ENCODE measurements around the gene THBS1.

THBS1 gene

GRCh38 chr15:39580485-39581241, at the start of gene THBS1:
TSS of gene THBS1 (plus strand) at chr15:39581079. CDS start at chr15:39581858, 779 bp downstream.
- H3K4me3 ChIP-seq (ENCODE audit: low read length): peak within 1 kb of the TSS; percentile 73
- peaks cover 34% of the 10 kb centered on the region for H3K36me3 ChIP-seq (ENCODE audit: insufficient read depth, low read length)
- H3K27me3 ChIP-seq (ENCODE audit: insufficient read depth, low read length): no peaks in the 10 kb centered on the region
- H3K9me3 ChIP-seq (ENCODE audit: low read length): no peaks in the 10 kb centered on the region
- H2AFZ ChIP-seq (ENCODE audit: low read depth, low read length): peak within 1 kb of the TSS; percentile 98
- H3K4me1 ChIP-seq (ENCODE audit: insufficient read depth, low read length): peaks cover 42% of the 10 kb centered on the region

GRCh38 chr15:39534996-39535395, 45.9 kb upstream of the THBS1 start:
- no peak overlapping the region for H3K4me3 ChIP-seq (ENCODE audit: low read length)
- H3K9me3 ChIP-seq (ENCODE audit: low read length): no peaks in the 10 kb centered on the region
- H3K36me3 ChIP-seq (ENCODE audit: insufficient read depth, low read length): no peaks in the 10 kb centered on the region
- no peak overlapping the region for H2AFZ ChIP-seq (ENCODE audit: low read depth, low read length)
- H3K4me1 ChIP-seq (ENCODE audit: insufficient read depth, low read length): no peaks in the 10 kb centered on the region
- no peaks in the 10 kb centered on the region for H3K27me3 ChIP-seq (ENCODE audit: insufficient read depth, low read length)

GRCh38 chr15:39535466-39535865, 45.4 kb upstream of the THBS1 start:
- Histone ChIP-seq H3K4me1 (ENCODE audit: insufficient read depth, low read length) (no peaks in the 10 kb centered on the region), H3K27me3 (ENCODE audit: insufficient read depth, low read length) (no peaks in the 10 kb centered on the region), H3K9me3 (ENCODE audit: low read length) (no peaks in the 10 kb centered on the region), H3K36me3 (ENCODE audit: insufficient read depth, low read length) (no peaks in the 10 kb centered on the region), H2AFZ (ENCODE audit: low read depth, low read length) (no peak overlapping the region), H3K4me3 (ENCODE audit: low read length) (no peak overlapping the region)

- H3K27me3 ChIP-seq (ENCODE audit: insufficient read depth, low read length): no peaks in the 10 kb centered on the region
- H3K36me3 ChIP-seq (ENCODE audit: insufficient read depth, low read length): no peaks in the 10 kb centered on the region
- H3K4me3 ChIP-seq (ENCODE audit: low read length): no peak overlapping the region
- no peaks in the 10 kb centered on the region for H3K4me1 ChIP-seq (ENCODE audit: insufficient read depth, low read length)
- H3K9me3 ChIP-seq (ENCODE audit: low read length): no peaks in the 10 kb centered on the region
- H2AFZ ChIP-seq (ENCODE audit: low read depth, low read length): no peak overlapping the region
These were observed 41.9 kb upstream of the THBS1 start for GRCh38 chr15:39538936-39539335.

- Histone ChIP-seq H3K36me3 (ENCODE audit: insufficient read depth, low read length) (no peaks in the 10 kb centered on the region), H3K9me3 (ENCODE audit: low read length) (no peaks in the 10 kb centered on the region), H3K27me3 (ENCODE audit: insufficient read depth, low read length) (no peaks in the 10 kb centered on the region), H3K4me3 (ENCODE audit: low read length) (no peak overlapping the region), H3K4me1 (ENCODE audit: insufficient read depth, low read length) (no peaks in the 10 kb centered on the region), H2AFZ (ENCODE audit: low read depth, low read length) (no peak overlapping the region)
These were observed 41.4 kb upstream of the THBS1 start for GRCh38 chr15:39539466-39539865.

- no peaks in the 10 kb centered on the region for H3K27me3 ChIP-seq (ENCODE audit: insufficient read depth, low read length)
- no peaks in the 10 kb centered on the region for H3K4me1 ChIP-seq (ENCODE audit: insufficient read depth, low read length)
- no peak overlapping the region for H2AFZ ChIP-seq (ENCODE audit: low read depth, low read length)
- H3K9me3 ChIP-seq (ENCODE audit: low read length): peaks cover 2% of the 10 kb centered on the region
- H3K4me3 ChIP-seq (ENCODE audit: low read length): no peak overlapping the region
- H3K36me3 ChIP-seq (ENCODE audit: insufficient read depth, low read length): no peaks in the 10 kb centered on the region
These were observed 40.8 kb upstream of the THBS1 start for GRCh38 chr15:39539973-39540558.

- H3K9me3 ChIP-seq (ENCODE audit: low read length): peaks cover 2% of the 10 kb centered on the region
- H3K36me3 ChIP-seq (ENCODE audit: insufficient read depth, low read length): no peaks in the 10 kb centered on the region
- H3K4me3 ChIP-seq (ENCODE audit: low read length): no peak overlapping the region
- H3K27me3 ChIP-seq (ENCODE audit: insufficient read depth, low read length): no peaks in the 10 kb centered on the region
- no peaks in the 10 kb centered on the region for H3K4me1 ChIP-seq (ENCODE audit: insufficient read depth, low read length)
- H2AFZ ChIP-seq (ENCODE audit: low read depth, low read length): no peak overlapping the region
These were observed 38.4 kb upstream of the THBS1 start for GRCh38 chr15:39542385-39543065.

GRCh38 chr15:39543651-39544050, 37.2 kb upstream of the THBS1 start:
- H3K36me3 ChIP-seq (ENCODE audit: insufficient read depth, low read length): no peaks in the 10 kb centered on the region
- H2AFZ ChIP-seq (ENCODE audit: low read depth, low read length): no peak overlapping the region
- peaks cover 2% of the 10 kb centered on the region for H3K9me3 ChIP-seq (ENCODE audit: low read length)
- no peak overlapping the region for H3K4me3 ChIP-seq (ENCODE audit: low read length)
- H3K4me1 ChIP-seq (ENCODE audit: insufficient read depth, low read length): no peaks in the 10 kb centered on the region
- no peaks in the 10 kb centered on the region for H3K27me3 ChIP-seq (ENCODE audit: insufficient read depth, low read length)

- no peaks in the 10 kb centered on the region for H3K4me1 ChIP-seq (ENCODE audit: insufficient read depth, low read length)
- H3K27me3 ChIP-seq (ENCODE audit: insufficient read depth, low read length): no peaks in the 10 kb centered on the region
- H3K36me3 ChIP-seq (ENCODE audit: insufficient read depth, low read length): no peaks in the 10 kb centered on the region
- H3K9me3 ChIP-seq (ENCODE audit: low read length): peaks cover 2% of the 10 kb centered on the region
- H2AFZ ChIP-seq (ENCODE audit: low read depth, low read length): no peak overlapping the region
- no peak overlapping the region for H3K4me3 ChIP-seq (ENCODE audit: low read length)
These were observed 34.0 kb upstream of the THBS1 start for GRCh38 chr15:39546842-39547241.

GRCh38 chr15:39548561-39548960, 32.3 kb upstream of the THBS1 start:
- Histone ChIP-seq H3K36me3 (ENCODE audit: insufficient read depth, low read length) (no peaks in the 10 kb centered on the region), H2AFZ (ENCODE audit: low read depth, low read length) (no peak overlapping the region), H3K4me1 (ENCODE audit: insufficient read depth, low read length) (no peaks in the 10 kb centered on the region), H3K27me3 (ENCODE audit: insufficient read depth, low read length) (no peaks in the 10 kb centered on the region), H3K4me3 (ENCODE audit: low read length) (no peak overlapping the region), H3K9me3 (ENCODE audit: low read length) (peaks cover 2% of the 10 kb centered on the region)

GRCh38 chr15:39549912-39550311, 31.0 kb upstream of the THBS1 start:
- peaks cover 12% of the 10 kb centered on the region for H3K4me1 ChIP-seq (ENCODE audit: insufficient read depth, low read length)
- no peak overlapping the region for H3K4me3 ChIP-seq (ENCODE audit: low read length)
- H3K27me3 ChIP-seq (ENCODE audit: insufficient read depth, low read length): no peaks in the 10 kb centered on the region
- H2AFZ ChIP-seq (ENCODE audit: low read depth, low read length): no peak overlapping the region
- H3K9me3 ChIP-seq (ENCODE audit: low read length): no peaks in the 10 kb centered on the region
- H3K36me3 ChIP-seq (ENCODE audit: insufficient read depth, low read length): no peaks in the 10 kb centered on the region

GRCh38 chr15:39551476-39551875, 29.4 kb upstream of the THBS1 start:
- Histone ChIP-seq H3K9me3 (ENCODE audit: low read length) (no peaks in the 10 kb centered on the region), H2AFZ (ENCODE audit: low read depth, low read length) (no peak overlapping the region), H3K4me1 (ENCODE audit: insufficient read depth, low read length) (peaks cover 17% of the 10 kb centered on the region), H3K36me3 (ENCODE audit: insufficient read depth, low read length) (no peaks in the 10 kb centered on the region), H3K4me3 (ENCODE audit: low read length) (no peak overlapping the region), H3K27me3 (ENCODE audit: insufficient read depth, low read length) (no peaks in the 10 kb centered on the region)

GRCh38 chr15:39552556-39552955, 28.3 kb upstream of the THBS1 start:
- no peaks in the 10 kb centered on the region for H3K27me3 ChIP-seq (ENCODE audit: insufficient read depth, low read length)
- H3K9me3 ChIP-seq (ENCODE audit: low read length): no peaks in the 10 kb centered on the region
- H3K4me1 ChIP-seq (ENCODE audit: insufficient read depth, low read length): peaks cover 17% of the 10 kb centered on the region
- H3K36me3 ChIP-seq (ENCODE audit: insufficient read depth, low read length): no peaks in the 10 kb centered on the region
- H3K4me3 ChIP-seq (ENCODE audit: low read length): no peak overlapping the region
- H2AFZ ChIP-seq (ENCODE audit: low read depth, low read length): no peak overlapping the region
